ENCODE results near the gene MED28. TPM values are rescaled to one million over a fixed set of nuclear protein-coding genes. Genes with fewer than 3 reads are reported as not detected.

The MED28 gene
- total and polyA plus RNA-seq, 7 experiments from 2014 or later, result 42.1 to 82.1 (median 54.3) TPM

- Histone ChIP-seq H3K36me3 (ENCODE audit: control insufficient read depth in 2 of 3, insufficient read depth in 3 of 3, low read length in 3 of 3) (no peaks in the 10 kb centered on the region), H3K27ac (ENCODE audit: low read depth, low read length) (no peak overlapping the region), H3K4me1 (ENCODE audit: control insufficient read depth in 2 of 2, insufficient read depth in 2 of 2, low read length in 2 of 2) (no peaks in the 10 kb centered on the region), H3K4me3 (ENCODE audit: low read length) (no peak overlapping the region), H3K9me3 (ENCODE audit: control insufficient read depth in 2 of 3, low read length in 3 of 3) (no peaks in the 10 kb centered on the region), H3K27me3 (ENCODE audit: control insufficient read depth in 2 of 2, insufficient read depth in 2 of 2, low read length in 2 of 2) (no peaks in the 10 kb centered on the region)
- peaks cover 3 to 39% (median 18%) of the 10 kb centered on the region in 5 donors for H3K27me3 Mint-ChIP-seq
- peaks cover 0 to 10% (median 0%) of the 10 kb centered on the region in 11 donors for H3K9me3 Mint-ChIP-seq
- CTCF ChIA-PET, result no interaction called here
- ATAC-seq (no peak), DNase-seq (no peak)
- H3K4me1 Mint-ChIP-seq, result peaks cover 0 to 5% (median 0%) of the 10 kb centered on the region in 7 donors
- POLR2A ChIA-PET, result no interaction called here
- no peak overlapping the region for H3K4me3 Mint-ChIP-seq
- intact Hi-C loops (cut with micrococcal nuclease), result no loop called here
- H3K36me3 Mint-ChIP-seq, result no peaks in the 10 kb centered on the region
- no peak overlapping the region for H3K27ac Mint-ChIP-seq
Measured at GRCh38 chr4:17665346-17665745, 50.9 kb downstream of the MED28 start.

DNA sequence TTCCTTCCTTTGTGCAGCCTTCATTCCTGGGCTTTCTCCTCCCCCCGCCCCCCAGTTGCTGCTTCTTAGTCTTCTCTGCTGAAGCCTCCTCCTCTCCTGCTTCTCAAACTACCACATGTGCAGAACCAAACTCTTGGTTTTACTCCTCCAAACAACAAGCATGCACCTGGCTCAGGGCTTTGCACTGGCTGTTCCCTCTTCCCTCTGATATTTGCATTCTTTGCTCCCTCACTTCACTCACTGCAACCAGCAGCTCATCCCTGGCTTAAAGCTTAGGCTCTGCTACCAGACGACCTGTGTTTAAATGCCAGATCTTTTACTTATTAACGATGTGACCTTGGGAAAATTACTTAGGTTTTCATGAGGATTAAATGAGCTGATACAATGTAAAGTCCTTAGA, 51.4 kb downstream of the MED28 start:
- ATAC-seq (no peak), DNase-seq (no peak)
- H3K9me3 ChIP-seq (ENCODE audit: control insufficient read depth in 2 of 3, low read length in 3 of 3), result no peaks in the 10 kb centered on the region
- H3K36me3 ChIP-seq (ENCODE audit: control insufficient read depth in 2 of 3, insufficient read depth in 3 of 3, low read length in 3 of 3), result no peaks in the 10 kb centered on the region
- Mint-ChIP-seq H3K9me3 (peaks cover 0 to 11% (median 0%) of the 10 kb centered on the region in 11 donors), H3K4me3 (no peak overlapping the region), H3K36me3 (peaks cover 0 to 1% (median 0%) of the 10 kb centered on the region in 5 donors), H3K4me1 (peaks cover 0 to 5% (median 0%) of the 10 kb centered on the region in 7 donors), H3K27ac (peak overlapping the region in 1 of 9 donors; percentile 56), H3K27me3 (peaks cover 3 to 37% (median 20%) of the 10 kb centered on the region in 5 donors)
- H3K27me3 ChIP-seq (ENCODE audit: control insufficient read depth in 2 of 2, insufficient read depth in 2 of 2, low read length in 2 of 2), result no peaks in the 10 kb centered on the region
- no peak overlapping the region for H3K27ac ChIP-seq (ENCODE audit: low read depth, low read length)
- intact Hi-C loops (cut with micrococcal nuclease), result no loop called here
- ChIA-PET POLR2A (no interaction called here), CTCF (no interaction called here)
- H3K4me1 ChIP-seq (ENCODE audit: control insufficient read depth in 2 of 2, insufficient read depth in 2 of 2, low read length in 2 of 2), result no peaks in the 10 kb centered on the region
- no peak overlapping the region for H3K4me3 ChIP-seq (ENCODE audit: low read length)

GRCh38 chr4:17667253-17667652, 52.8 kb downstream of the MED28 start:
- H3K4me3 Mint-ChIP-seq, result no peak overlapping the region
- POLR2A ChIA-PET, result no interaction called here
- no peak overlapping the region for H3K27ac Mint-ChIP-seq

GRCh38 chr4:17667653-17668201, 53.3 kb downstream of the MED28 start:
- Histone ChIP-seq H3K4me1 (ENCODE audit: control insufficient read depth in 2 of 2, insufficient read depth in 2 of 2, low read length in 2 of 2) (no peaks in the 10 kb centered on the region), H3K27ac (ENCODE audit: low read depth, low read length) (no peak overlapping the region), H3K36me3 (ENCODE audit: control insufficient read depth in 2 of 3, insufficient read depth in 3 of 3, low read length in 3 of 3) (no peaks in the 10 kb centered on the region), H3K4me3 (ENCODE audit: low read length) (no peak overlapping the region), H3K9me3 (ENCODE audit: control insufficient read depth in 2 of 3, low read length in 3 of 3) (no peaks in the 10 kb centered on the region), H3K27me3 (ENCODE audit: control insufficient read depth in 2 of 2, insufficient read depth in 2 of 2, low read length in 2 of 2) (no peaks in the 10 kb centered on the region)
- peaks cover 0 to 5% (median 0%) of the 10 kb centered on the region in 7 donors for H3K4me1 Mint-ChIP-seq
- no peak overlapping the region for H3K27ac Mint-ChIP-seq
- ChIA-PET POLR2A (no interaction called here), CTCF (no interaction called here)
- ATAC-seq (no peak), DNase-seq (no peak)
- intact Hi-C loops (cut with micrococcal nuclease), result no loop called here
- H3K4me3 Mint-ChIP-seq, result no peak overlapping the region
- peaks cover 0 to 30% (median 10%) of the 10 kb centered on the region in 11 donors for H3K9me3 Mint-ChIP-seq
- peaks cover 0 to 11% (median 4%) of the 10 kb centered on the region in 5 donors for H3K36me3 Mint-ChIP-seq
- peaks cover 3 to 38% (median 24%) of the 10 kb centered on the region in 5 donors for H3K27me3 Mint-ChIP-seq

More at GRCh38 chr4:17667253-17667652, 52.8 kb downstream of the MED28 start:
- ATAC-seq (no peak), DNase-seq (no peak)
- Mint-ChIP-seq H3K9me3 (peaks cover 0 to 25% (median 8%) of the 10 kb centered on the region in 11 donors), H3K27me3 (peaks cover 3 to 37% (median 20%) of the 10 kb centered on the region in 5 donors), H3K36me3 (peaks cover 0 to 11% (median 4%) of the 10 kb centered on the region in 5 donors), H3K4me1 (peaks cover 0 to 5% (median 0%) of the 10 kb centered on the region in 7 donors)
- no peaks in the 10 kb centered on the region for H3K36me3 ChIP-seq (ENCODE audit: control insufficient read depth in 2 of 3, insufficient read depth in 3 of 3, low read length in 3 of 3)
- H3K9me3 ChIP-seq (ENCODE audit: control insufficient read depth in 2 of 3, low read length in 3 of 3), result no peaks in the 10 kb centered on the region
- CTCF ChIA-PET, result no interaction called here
- no peaks in the 10 kb centered on the region for H3K4me1 ChIP-seq (ENCODE audit: control insufficient read depth in 2 of 2, insufficient read depth in 2 of 2, low read length in 2 of 2)
- no peak overlapping the region for H3K27ac ChIP-seq (ENCODE audit: low read depth, low read length)
- H3K4me3 ChIP-seq (ENCODE audit: low read length), result no peak overlapping the region
- intact Hi-C loops (cut with micrococcal nuclease), result no loop called here
- H3K27me3 ChIP-seq (ENCODE audit: control insufficient read depth in 2 of 2, insufficient read depth in 2 of 2, low read length in 2 of 2), result no peaks in the 10 kb centered on the region

DNA sequence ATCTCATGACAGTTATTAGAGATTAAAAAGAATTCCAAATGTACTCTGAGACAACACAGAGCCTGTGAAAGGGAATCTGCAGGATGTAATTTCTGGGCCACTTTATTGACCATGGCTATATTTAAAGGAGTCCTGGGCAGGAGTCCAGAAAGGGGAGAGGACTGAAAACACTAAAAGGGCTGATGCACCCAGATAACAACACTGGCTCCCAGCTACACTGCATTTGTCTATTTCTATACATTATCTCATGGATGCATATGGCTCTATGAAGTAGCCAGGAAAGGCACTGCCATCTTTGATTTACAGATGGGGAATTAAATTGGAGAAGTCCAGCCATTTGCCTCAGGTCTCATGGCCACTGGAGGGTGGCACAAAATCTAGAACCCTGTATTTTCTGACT, 56.0 kb downstream of the MED28 start:
- H3K4me3 Mint-ChIP-seq, result no peak overlapping the region
- H3K27me3 ChIP-seq (ENCODE audit: control insufficient read depth in 2 of 2, insufficient read depth in 2 of 2, low read length in 2 of 2), result no peaks in the 10 kb centered on the region
- H3K4me1 Mint-ChIP-seq, result peaks cover 0 to 3% (median 0%) of the 10 kb centered on the region in 7 donors
- ATAC-seq (no peak), DNase-seq (no peak)
- H3K4me3 ChIP-seq (ENCODE audit: low read length), result no peak overlapping the region
- H3K4me1 ChIP-seq (ENCODE audit: control insufficient read depth in 2 of 2, insufficient read depth in 2 of 2, low read length in 2 of 2), result no peaks in the 10 kb centered on the region
- H3K36me3 Mint-ChIP-seq, result peaks cover 0 to 11% (median 4%) of the 10 kb centered on the region in 5 donors
- CTCF ChIA-PET, result interaction anchor here (0.7 kb wide), 1 partner anchor 64 kb away, joined by 3 read pairs; no protein-coding TSS in a partner anchor
- peaks cover 0 to 42% (median 32%) of the 10 kb centered on the region in 5 donors for H3K27me3 Mint-ChIP-seq
- no peak overlapping the region for H3K27ac Mint-ChIP-seq
- peaks cover 0 to 41% (median 17%) of the 10 kb centered on the region in 11 donors for H3K9me3 Mint-ChIP-seq
- H3K27ac ChIP-seq (ENCODE audit: low read depth, low read length), result no peak overlapping the region
- POLR2A ChIA-PET, result no interaction called here
- H3K9me3 ChIP-seq (ENCODE audit: control insufficient read depth in 2 of 3, low read length in 3 of 3), result no peaks in the 10 kb centered on the region
- intact Hi-C loops (cut with micrococcal nuclease), result no loop called here
- no peaks in the 10 kb centered on the region for H3K36me3 ChIP-seq (ENCODE audit: control insufficient read depth in 2 of 3, insufficient read depth in 3 of 3, low read length in 3 of 3)

DNA sequence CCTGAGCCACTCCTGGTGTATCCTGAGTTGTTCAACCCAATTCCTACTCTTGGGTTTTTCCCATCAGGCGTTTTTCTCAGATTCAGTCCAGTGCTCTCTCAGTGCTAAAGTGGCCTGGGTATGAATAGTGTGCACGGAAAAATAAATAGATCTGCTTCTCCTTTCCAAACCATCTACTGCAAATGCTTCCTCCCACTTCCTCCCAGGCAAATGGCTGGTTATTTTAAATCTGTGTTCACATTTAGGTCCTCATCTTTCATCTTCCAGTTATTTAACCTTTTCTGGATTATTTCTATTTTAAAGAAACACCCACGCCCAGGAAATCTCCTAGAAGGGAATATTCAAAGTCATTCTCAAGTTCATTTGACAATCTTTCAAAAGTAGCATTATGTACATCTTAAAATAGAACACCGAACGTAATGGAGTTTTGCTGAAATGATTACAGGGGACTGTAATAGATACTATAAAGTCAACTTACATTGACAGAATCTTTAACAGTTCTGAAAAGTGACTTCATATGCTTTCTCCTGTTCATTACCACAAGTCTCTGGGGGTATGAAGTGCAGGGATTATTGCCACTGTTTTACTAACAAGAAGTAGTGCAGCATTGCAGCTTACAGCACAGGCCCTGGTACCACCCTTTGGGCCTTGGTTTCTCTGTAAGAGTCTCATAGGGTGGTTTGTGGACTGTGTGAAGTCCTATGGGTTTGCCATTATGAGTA, 66.3 kb downstream of the MED28 start:
- Mint-ChIP-seq H3K9me3 (peaks cover 0 to 6% (median 0%) of the 10 kb centered on the region in 11 donors), H3K27ac (no peak overlapping the region), H3K36me3 (no peaks in the 10 kb centered on the region), H3K4me3 (no peak overlapping the region), H3K4me1 (no peaks in the 10 kb centered on the region), H3K27me3 (peaks cover 0 to 7% (median 0%) of the 10 kb centered on the region in 5 donors)
- Histone ChIP-seq H3K4me3 (ENCODE audit: low read length) (no peak overlapping the region), H3K27me3 (ENCODE audit: control insufficient read depth in 2 of 2, insufficient read depth in 2 of 2, low read length in 2 of 2) (no peaks in the 10 kb centered on the region), H3K27ac (ENCODE audit: low read depth, low read length) (no peak overlapping the region), H3K4me1 (ENCODE audit: control insufficient read depth in 2 of 2, insufficient read depth in 2 of 2, low read length in 2 of 2) (no peaks in the 10 kb centered on the region), H3K36me3 (ENCODE audit: control insufficient read depth in 2 of 3, insufficient read depth in 3 of 3, low read length in 3 of 3) (no peaks in the 10 kb centered on the region), H3K9me3 (ENCODE audit: control insufficient read depth in 2 of 3, low read length in 3 of 3) (no peaks in the 10 kb centered on the region)
- ATAC-seq (no peak), DNase-seq (no peak)
- intact Hi-C loops (cut with micrococcal nuclease), result no loop called here
- ChIA-PET CTCF (no interaction called here), POLR2A (no interaction called here)

Measured in naive thymus-derived CD4-positive, alpha-beta T cell (primary cell).